ENCODE data around the gene HSF5.

The HSF5 gene

GRCh38 chr17:58373923-58374322, 114.3 kb downstream of the HSF5 start:
- no peak for FAIRE-seq

GRCh38 chr17:58373003-58373402, 115.2 kb downstream of the HSF5 start:
- DNase-seq (ENCODE audit: insufficient read length, low spot score) (no peak), FAIRE-seq (no peak)

More at GRCh38 chr17:58373923-58374322, 114.3 kb downstream of the HSF5 start:
- no peak for DNase-seq (ENCODE audit: insufficient read length, low spot score)

GRCh38 chr17:58371300-58371950, 116.8 kb downstream of the HSF5 start:
- DNase-seq (ENCODE audit: insufficient read length, low spot score) (no peak), FAIRE-seq (no peak)

GRCh38 chr17:58370716-58371115, 117.5 kb downstream of the HSF5 start:
- FAIRE-seq (no peak), DNase-seq (ENCODE audit: insufficient read length, low spot score) (no peak)

- DNase-seq (ENCODE audit: insufficient read length, low spot score) (no peak), FAIRE-seq (no peak)
These were observed 117.9 kb downstream of the HSF5 start for GRCh38 chr17:58370309-58370708.

All from GM19239 (cell line).